Muscle of leg (tissue), 11 donors: ENCODE results near the gene SAMHD1. TPM values are rescaled to one million over a fixed set of nuclear protein-coding genes. Genes with fewer than 3 reads are reported as not detected.
"Not testable (repeated sequence)": the region's sequence is repeated elsewhere in the genome, so short reads cannot be mapped to it uniquely, and the experiment has no call there.

ENCODE experiments used
- DNase-seq: peaks from one replicate; pipeline ENCODE4 v3.0.0; 2013
- H3K27ac ChIP-seq: one replicate; pipeline ENCODE4 v1.5.1; 2013; ENCODE audit warnings: mild to moderate bottlenecking, low read length, control low read depth
- H3K27me3 ChIP-seq: one replicate; pipeline ENCODE4 v1.6.1; 2013; ENCODE audit warnings: low read length; ENCODE audit not compliant: control insufficient read depth, insufficient read depth
- H3K36me3 ChIP-seq: one replicate; pipeline ENCODE4 v1.6.1; 2013; ENCODE audit warnings: low read length; ENCODE audit not compliant: control insufficient read depth, insufficient read depth
- H3K4me1 ChIP-seq: one replicate; pipeline ENCODE4 v1.6.1; 2013; ENCODE audit warnings: low read length; ENCODE audit not compliant: control insufficient read depth, insufficient read depth
- H3K4me3 ChIP-seq: one replicate; pipeline ENCODE4 v1.5.1; 2013; ENCODE audit warnings: low read length, control low read depth
- H3K9me3 ChIP-seq: replicated peaks from 2 replicates; pipeline ENCODE4 v1.6.1; 2013; ENCODE audit warnings: low read depth, low read length; ENCODE audit not compliant: control insufficient read depth
- WGBS: methylation state at CpG from one replicate; pipeline ENCODE4 v1.1.5; 2013; ENCODE audit warnings: missing lambda C conversion rate; ENCODE audit not compliant: insufficient coverage; 5-methylcytosine and 5-hydroxymethylcytosine counted together
- polyA plus RNA-seq, 8 donors: library from polyadenylated mRNA; unstranded; fragments of 120-200 nt; gene quantifications; one replicate each; pipeline versions ENCODE4 v1.2.1 to v1.2.3, GENCODE V29; 2013; ENCODE audit warnings: inconsistent platforms in 1 of 8, low replicate concordance in 1 of 8; ENCODE audit not compliant: insufficient read length in 8 of 8, insufficient read depth in 1 of 8
- total RNA-seq: library from RNA; stranded (reverse); fragments of 120-200 nt; gene quantifications from one replicate; pipeline ENCODE4 v1.2.4, GENCODE V29; 2013

SAMHD1 gene
- total and polyA plus RNA-seq, 9 donors: 22.1 to 39.9 (median 25.7) TPM

- H3K9me3 ChIP-seq: no peaks in the 10 kb centered on the region
- no peak overlapping the region for H3K4me3 ChIP-seq
- H3K4me1 ChIP-seq: no peaks in the 10 kb centered on the region
- H3K27ac ChIP-seq: no peak overlapping the region
- WGBS: 95% methylated on average over 3 of the region's 11 CpGs
- H3K36me3 ChIP-seq: peaks cover 28% of the 10 kb centered on the region
- H3K27me3 ChIP-seq: no peaks in the 10 kb centered on the region
- no peak for DNase-seq
Observed at GRCh38 chr20:36932476-36933426, 18.8 kb downstream of the SAMHD1 start.

GRCh38 chr20:36932067-36932466 is 19.4 kb downstream of the SAMHD1 start:
- not testable (repeated sequence) for H3K9me3 ChIP-seq, H3K4me1 ChIP-seq, H3K27me3 ChIP-seq, H3K4me3 ChIP-seq, DNase-seq, H3K27ac ChIP-seq
- peaks cover 35% of the 10 kb centered on the region for H3K36me3 ChIP-seq
- WGBS: 92% methylated on average over 6 of the region's 12 CpGs

GRCh38 chr20:36929691-36930090 is 21.8 kb downstream of the SAMHD1 start:
- Histone ChIP-seq H3K27me3 (no peaks in the 10 kb centered on the region), H3K9me3 (no peaks in the 10 kb centered on the region), H3K4me3 (no peak overlapping the region), H3K27ac (no peak overlapping the region), H3K4me1 (no peaks in the 10 kb centered on the region), H3K36me3 (peaks cover 29% of the 10 kb centered on the region)
- no peak for DNase-seq
- no CpG with 5 or more reads among the region's 6 CpGs for WGBS

DNA sequence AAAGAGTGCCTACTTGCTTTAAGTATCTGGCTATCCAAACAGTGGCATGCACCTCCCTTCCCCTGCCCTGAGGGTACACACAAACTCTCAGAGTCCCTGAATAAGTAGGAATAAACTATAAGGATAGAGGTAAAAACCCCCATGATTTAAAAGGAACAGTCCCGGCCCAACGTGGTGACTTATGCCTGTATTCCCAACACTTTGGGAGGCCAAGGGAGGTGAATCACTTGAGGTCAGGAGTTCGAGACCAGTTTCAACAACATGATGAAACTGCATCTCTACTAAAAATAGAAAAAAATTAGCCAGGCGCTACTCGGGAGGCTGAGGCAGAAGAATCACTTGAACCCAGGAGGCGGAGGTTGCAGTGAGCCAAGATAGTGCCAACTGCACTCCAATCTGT is 22.2 kb downstream of the SAMHD1 start:
- no peak overlapping the region for H3K27ac ChIP-seq
- H3K27me3 ChIP-seq: no peaks in the 10 kb centered on the region
- 100% methylated on average over 1 of the region's 6 CpGs for WGBS
- no peak overlapping the region for H3K4me3 ChIP-seq
- H3K4me1 ChIP-seq: no peaks in the 10 kb centered on the region
- no peak for DNase-seq
- no peaks in the 10 kb centered on the region for H3K9me3 ChIP-seq
- peaks cover 29% of the 10 kb centered on the region for H3K36me3 ChIP-seq

- Histone ChIP-seq H3K36me3 (peaks cover 29% of the 10 kb centered on the region), H3K4me1 (no peaks in the 10 kb centered on the region), H3K9me3 (no peaks in the 10 kb centered on the region), H3K27me3 (no peaks in the 10 kb centered on the region), H3K27ac (no peak overlapping the region), H3K4me3 (no peak overlapping the region)
- WGBS: no CpG with 5 or more reads among the region's 1 CpG
- no peak for DNase-seq
Observed at GRCh38 chr20:36927704-36928103, 23.8 kb downstream of the SAMHD1 start.

DNA sequence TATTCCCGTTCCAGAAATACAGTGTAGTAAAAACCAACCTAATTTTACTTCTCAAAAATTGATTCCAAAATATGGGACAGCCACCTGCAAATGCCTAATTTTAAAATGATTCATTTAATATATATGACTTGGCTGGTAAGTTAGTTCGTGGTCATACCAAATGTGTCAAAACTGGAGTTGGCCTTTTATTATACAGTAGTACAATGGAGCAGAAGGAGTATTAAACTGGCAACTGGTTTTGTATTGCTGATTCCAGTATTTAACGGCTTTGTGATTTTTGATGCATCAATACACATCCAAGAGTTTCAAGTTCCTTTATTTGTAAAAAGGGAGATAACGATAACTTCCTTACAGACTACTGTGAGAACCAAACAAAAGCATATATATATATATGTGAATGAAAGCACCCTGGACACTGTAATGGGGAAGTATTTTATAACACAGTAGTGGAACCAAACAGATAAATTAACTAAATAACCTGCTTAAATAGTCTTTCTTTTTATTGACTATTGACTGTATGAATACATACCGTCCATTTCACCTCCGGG is 24.8 kb downstream of the SAMHD1 start:
- no peak for DNase-seq
- no peak overlapping the region for H3K27ac ChIP-seq
- no CpG with 5 or more reads among the region's 6 CpGs for WGBS
- H3K27me3 ChIP-seq: no peaks in the 10 kb centered on the region
- H3K4me3 ChIP-seq: no peak overlapping the region
- H3K36me3 ChIP-seq: peaks cover 23% of the 10 kb centered on the region
- H3K9me3 ChIP-seq: no peaks in the 10 kb centered on the region
- H3K4me1 ChIP-seq: no peaks in the 10 kb centered on the region

DNA sequence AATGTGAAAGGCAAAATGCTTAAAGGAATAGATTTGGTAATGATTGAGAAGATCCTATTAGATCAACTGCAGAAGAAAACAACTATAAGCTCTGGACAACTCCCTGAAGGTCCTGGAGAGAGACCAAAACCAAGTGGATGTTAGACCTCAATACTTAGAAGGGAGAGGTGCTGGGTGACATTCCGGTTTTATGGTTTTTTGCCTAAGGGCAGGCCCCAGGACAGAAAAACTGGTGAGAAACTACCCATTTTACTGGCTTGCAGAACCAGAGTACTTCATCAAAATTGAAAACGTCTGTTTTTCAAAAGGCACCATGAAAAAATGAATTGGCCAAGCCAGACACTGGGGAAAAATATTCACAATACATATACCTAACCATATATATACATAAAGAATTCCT is 26.3 kb downstream of the SAMHD1 start:
- no peak for DNase-seq
- no peak overlapping the region for H3K27ac ChIP-seq
- no peaks in the 10 kb centered on the region for H3K4me1 ChIP-seq
- H3K4me3 ChIP-seq: no peak overlapping the region
- peaks cover 20% of the 10 kb centered on the region for H3K36me3 ChIP-seq
- no peaks in the 10 kb centered on the region for H3K27me3 ChIP-seq
- no peaks in the 10 kb centered on the region for H3K9me3 ChIP-seq
- 67% methylated on average over 2 of the region's 2 CpGs for WGBS

DNA sequence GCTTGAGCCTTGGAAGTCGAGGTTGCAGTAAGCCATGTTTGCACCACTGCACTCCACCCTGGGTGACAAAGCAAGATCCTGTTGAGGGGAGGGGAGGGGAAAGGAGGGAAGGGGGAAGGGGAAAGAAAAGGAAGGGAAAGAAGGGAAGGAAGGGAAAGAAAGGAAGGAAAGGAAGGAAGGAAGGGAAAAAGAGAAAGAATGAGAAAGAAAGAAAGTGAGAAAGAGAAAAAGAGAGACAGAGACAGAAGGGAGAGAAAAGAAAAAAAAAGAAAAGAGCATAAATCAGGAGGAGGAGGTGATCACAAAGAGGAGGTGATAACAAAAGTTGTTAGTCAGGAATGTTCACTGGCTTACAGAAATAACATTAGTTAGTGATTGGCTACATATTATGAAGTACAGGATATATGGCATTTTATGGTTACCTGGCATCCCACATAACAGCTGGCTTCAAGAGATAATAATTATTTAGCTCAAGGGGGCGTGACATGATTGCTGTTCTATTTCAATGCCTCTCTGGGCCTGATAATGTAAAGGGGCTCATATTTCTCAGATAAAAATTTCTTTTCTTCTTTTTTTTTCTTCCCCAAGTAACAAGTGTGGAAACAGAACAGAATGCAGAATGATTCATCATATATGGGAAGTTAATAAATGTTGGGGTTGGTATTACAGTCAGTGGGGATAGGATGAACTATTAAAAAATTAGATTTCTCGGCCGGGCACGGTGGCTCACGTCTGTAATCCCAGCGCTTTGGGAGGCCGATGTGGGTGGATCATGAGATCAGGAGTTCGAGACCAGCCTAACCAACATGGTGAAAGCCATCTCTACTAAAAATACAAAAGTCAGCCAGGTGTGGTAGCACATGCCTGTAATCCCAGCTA is 27.1 kb downstream of the SAMHD1 start:
- Histone ChIP-seq H3K4me3 (no peak overlapping the region), H3K27ac (no peak overlapping the region), H3K27me3 (no peaks in the 10 kb centered on the region), H3K4me1 (no peaks in the 10 kb centered on the region), H3K36me3 (peaks cover 20% of the 10 kb centered on the region), H3K9me3 (no peaks in the 10 kb centered on the region)
- 0% methylated on average over 1 of the region's 9 CpGs for WGBS
- DNase-seq: no peak

GRCh38 chr20:36920334-36920730 is 31.2 kb downstream of the SAMHD1 start:
- WGBS: 93% methylated on average over 4 of the region's 8 CpGs
- Histone ChIP-seq H3K9me3 (no peaks in the 10 kb centered on the region), H3K4me1 (no peaks in the 10 kb centered on the region), H3K27ac (no peak overlapping the region), H3K27me3 (no peaks in the 10 kb centered on the region), H3K4me3 (no peak overlapping the region), H3K36me3 (peaks cover 12% of the 10 kb centered on the region)
- DNase-seq: no peak
